GM23338 (cell line): ENCODE data around the gene SPRED3. TPM values are rescaled to one million over a fixed set of nuclear protein-coding genes. Genes with fewer than 3 reads are reported as not detected.
A peak's percentile ranks its signal among the peaks of the same experiment; 100 is the strongest.

ENCODE experiments used
- ATAC-seq: fragments of 200-7000 bp; cut with Tn5 transposase; 3 replicates; pipeline ENCODE4 v1.9.1; 2020
- DNase-seq: peaks from one replicate; pipeline ENCODE4 v3.0.0-alpha.2; 2015; ENCODE audit warnings: low spot score
- H2AFZ ChIP-seq: fragments of 200-600 bp; sonication (generic); 2 replicates; pipeline ENCODE4 v1.8.0; 2016; ENCODE audit warnings: antibody characterized with exemption, mild to moderate bottlenecking, moderate library complexity
- H3F3A ChIP-seq: fragments of 200-600 bp; sonication (generic); replicated peaks from 2 replicates; pipeline ENCODE4 v1.8.0; 2017; ENCODE audit warnings: antibody characterized with exemption, mixed run types, low read depth
- H3K27ac ChIP-seq: fragments of 200-600 bp; sonication (generic); 2 replicates; pipeline ENCODE4 v1.6.1; 2016; ENCODE audit warnings: low read depth
- H3K27me3 ChIP-seq: fragments of 200-600 bp; sonication (generic); 2 replicates; pipeline ENCODE4 v1.8.0; 2016; ENCODE audit warnings: mild to moderate bottlenecking, mixed run types, moderate library complexity; ENCODE audit not compliant: insufficient read depth
- H3K36me3 ChIP-seq: fragments of 200-600 bp; sonication (generic); 2 replicates; pipeline ENCODE4 v1.8.0; 2016; ENCODE audit warnings: mild to moderate bottlenecking; ENCODE audit not compliant: insufficient read depth
- H3K4me1 ChIP-seq: fragments of 200-600 bp; sonication (generic); 2 replicates; pipeline ENCODE4 v1.8.0; 2016; ENCODE audit warnings: mild to moderate bottlenecking, moderate library complexity; ENCODE audit not compliant: insufficient read depth
- H3K4me2 ChIP-seq: fragments of 200-600 bp; sonication (generic); 2 replicates; pipeline ENCODE4 v1.7.1; 2017; ENCODE audit warnings: mixed run types
- H3K4me3 ChIP-seq: fragments of 200-600 bp; sonication (generic); 2 replicates; pipeline ENCODE4 v1.6.1; 2016; ENCODE audit warnings: mixed run types
- H3K79me2 ChIP-seq: fragments of 200-600 bp; sonication (generic); replicated peaks from 2 replicates; pipeline ENCODE4 v1.8.0; 2017; ENCODE audit warnings: mild to moderate bottlenecking; ENCODE audit not compliant: insufficient read depth
- H3K9me2 ChIP-seq: fragments of 200-600 bp; sonication (generic); 2 replicates; pipeline ENCODE4 v1.8.0; 2017; ENCODE audit not compliant: insufficient read depth
- H4K20me1 ChIP-seq: fragments of 200-600 bp; sonication (generic); replicated peaks from 2 replicates; pipeline ENCODE4 v1.8.0; 2017; ENCODE audit warnings: mild to moderate bottlenecking; ENCODE audit not compliant: insufficient read depth
- H3K27ac Mint-ChIP-seq: 2 replicates; pipeline ENCODE4 v1.8.0; 2020; ENCODE audit warnings: inconsistent platforms, mild to moderate bottlenecking, moderate library complexity, mixed read lengths
- H3K27me3 Mint-ChIP-seq: 3 replicates; pipeline ENCODE4 v1.8.0; 2022; ENCODE audit warnings: low read depth, mild to moderate bottlenecking, moderate library complexity, mixed read lengths, inconsistent platforms; ENCODE audit not compliant: insufficient read depth, poor library complexity
- H3K36me3 Mint-ChIP-seq: 3 replicates; pipeline ENCODE4 v1.8.0; 2021; ENCODE audit warnings: low read depth, mild to moderate bottlenecking, inconsistent platforms, moderate library complexity, mixed read lengths
- H3K4me1 Mint-ChIP-seq: 3 replicates; pipeline ENCODE4 v1.8.0; 2020; ENCODE audit warnings: mild to moderate bottlenecking, inconsistent platforms, mixed read lengths
- H3K4me3 Mint-ChIP-seq: 3 replicates; pipeline ENCODE4 v1.8.0; 2021; ENCODE audit warnings: moderate library complexity, mild to moderate bottlenecking, inconsistent platforms, mixed read lengths
- H3K9me3 Mint-ChIP-seq: 3 replicates; pipeline ENCODE4 v1.8.0; 2020; ENCODE audit warnings: moderate library complexity, mild to moderate bottlenecking, inconsistent platforms, mixed read lengths
- EZH2phosphoT487 ChIP-seq: fragments of 200-600 bp; sonication (generic); IDR thresholded peaks from one replicate; pipeline ENCODE4 v1.8.1; 2018; ENCODE audit warnings: antibody characterized with exemption; ENCODE audit not compliant: unreplicated experiment
- NANOG ChIP-seq: IDR thresholded peaks from 2 replicates; pipeline ENCODE4 v1.6.1; 2016; ENCODE audit warnings: antibody characterized with exemption, borderline replicate concordance
- ZNF114 ChIP-seq: fragments of 250-450 bp; sonication (Bioruptor Pico); IDR thresholded peaks from 2 replicates; pipeline ENCODE4 v1.5.0; 2020; ENCODE audit warnings: mild to moderate bottlenecking, moderate library complexity
- ZNF331 ChIP-seq: fragments of 250-450 bp; sonication (Bioruptor Pico); IDR thresholded peaks from 2 replicates; pipeline ENCODE4 v1.5.0; 2020; ENCODE audit warnings: low read depth, mild to moderate bottlenecking, moderate library complexity
- polyA plus RNA-seq: library from polyadenylated mRNA; unstranded; fragments of >200 nt; fragmentation: Nextera tagmentation; extraction: Ambion mirVana; gene quantifications from 2 replicates; pipeline ENCODE4 v1.2.1, GENCODE V29; 2016
- total RNA-seq: library from RNA; depleted of rRNA; stranded (reverse); fragments of >200 nt; shearing (Covaris generic); gene quantifications from 2 replicates; pipeline ENCODE4 v1.2.3, GENCODE V29; 2014
- TF ChIP-seq, protein P1 (sequence below): fragments of 250-450 bp; sonication (Bioruptor Pico); IDR thresholded peaks from 2 replicates; pipeline ENCODE4 v1.5.0; 2020; ENCODE audit warnings: mild to moderate bottlenecking, moderate library complexity

The SPRED3 gene
- total and polyA plus RNA-seq, 2 experiments from 2014 or later: 3.9 to 11.6 TPM

DNA sequence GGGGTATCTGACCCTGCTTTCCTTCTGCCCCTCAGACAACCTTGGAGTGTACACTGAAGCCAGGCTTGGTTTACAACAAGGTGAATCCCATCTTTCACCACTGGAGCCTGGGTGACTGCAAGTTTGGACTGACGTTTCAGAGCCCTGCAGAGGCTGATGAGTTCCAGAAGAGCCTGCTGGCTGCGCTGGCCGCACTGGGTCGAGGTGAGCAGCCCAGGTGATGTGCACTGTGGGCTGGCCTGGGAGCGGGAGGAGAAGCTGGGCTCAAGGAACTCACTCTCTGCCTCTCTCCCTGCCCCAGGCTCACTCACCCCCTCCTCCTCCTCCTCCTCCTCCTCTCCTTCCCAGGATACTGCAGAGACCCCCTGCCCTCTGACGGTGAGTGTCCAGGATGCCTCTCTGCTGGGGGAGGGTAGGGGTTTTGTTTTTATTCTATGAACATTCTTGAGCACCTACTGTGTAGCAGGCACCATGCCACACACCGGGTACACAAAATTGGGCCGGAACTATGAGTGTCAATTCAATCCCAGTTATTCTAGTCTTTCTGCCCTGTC is 3.5 kb downstream of the SPRED3 start:
- peaks cover 17% of the 10 kb centered on the region for H3F3A ChIP-seq
- H3K4me3 ChIP-seq: no peak overlapping the region
- peaks cover 47% of the 10 kb centered on the region for H3K4me1 Mint-ChIP-seq
- H3K4me2 ChIP-seq: no peak overlapping the region
- H3K36me3 ChIP-seq: peaks cover 3% of the 10 kb centered on the region; the same call in 1 of the 2 replicates
- H3K27ac Mint-ChIP-seq: no peak overlapping the region
- TF ChIP-seq ZNF331 (CRISPR knock-in tag) (no peak), ZNF114 (no peak), NANOG (no peak), EZH2phosphoT487 (no peak)
- TF ChIP-seq, protein P1, sequence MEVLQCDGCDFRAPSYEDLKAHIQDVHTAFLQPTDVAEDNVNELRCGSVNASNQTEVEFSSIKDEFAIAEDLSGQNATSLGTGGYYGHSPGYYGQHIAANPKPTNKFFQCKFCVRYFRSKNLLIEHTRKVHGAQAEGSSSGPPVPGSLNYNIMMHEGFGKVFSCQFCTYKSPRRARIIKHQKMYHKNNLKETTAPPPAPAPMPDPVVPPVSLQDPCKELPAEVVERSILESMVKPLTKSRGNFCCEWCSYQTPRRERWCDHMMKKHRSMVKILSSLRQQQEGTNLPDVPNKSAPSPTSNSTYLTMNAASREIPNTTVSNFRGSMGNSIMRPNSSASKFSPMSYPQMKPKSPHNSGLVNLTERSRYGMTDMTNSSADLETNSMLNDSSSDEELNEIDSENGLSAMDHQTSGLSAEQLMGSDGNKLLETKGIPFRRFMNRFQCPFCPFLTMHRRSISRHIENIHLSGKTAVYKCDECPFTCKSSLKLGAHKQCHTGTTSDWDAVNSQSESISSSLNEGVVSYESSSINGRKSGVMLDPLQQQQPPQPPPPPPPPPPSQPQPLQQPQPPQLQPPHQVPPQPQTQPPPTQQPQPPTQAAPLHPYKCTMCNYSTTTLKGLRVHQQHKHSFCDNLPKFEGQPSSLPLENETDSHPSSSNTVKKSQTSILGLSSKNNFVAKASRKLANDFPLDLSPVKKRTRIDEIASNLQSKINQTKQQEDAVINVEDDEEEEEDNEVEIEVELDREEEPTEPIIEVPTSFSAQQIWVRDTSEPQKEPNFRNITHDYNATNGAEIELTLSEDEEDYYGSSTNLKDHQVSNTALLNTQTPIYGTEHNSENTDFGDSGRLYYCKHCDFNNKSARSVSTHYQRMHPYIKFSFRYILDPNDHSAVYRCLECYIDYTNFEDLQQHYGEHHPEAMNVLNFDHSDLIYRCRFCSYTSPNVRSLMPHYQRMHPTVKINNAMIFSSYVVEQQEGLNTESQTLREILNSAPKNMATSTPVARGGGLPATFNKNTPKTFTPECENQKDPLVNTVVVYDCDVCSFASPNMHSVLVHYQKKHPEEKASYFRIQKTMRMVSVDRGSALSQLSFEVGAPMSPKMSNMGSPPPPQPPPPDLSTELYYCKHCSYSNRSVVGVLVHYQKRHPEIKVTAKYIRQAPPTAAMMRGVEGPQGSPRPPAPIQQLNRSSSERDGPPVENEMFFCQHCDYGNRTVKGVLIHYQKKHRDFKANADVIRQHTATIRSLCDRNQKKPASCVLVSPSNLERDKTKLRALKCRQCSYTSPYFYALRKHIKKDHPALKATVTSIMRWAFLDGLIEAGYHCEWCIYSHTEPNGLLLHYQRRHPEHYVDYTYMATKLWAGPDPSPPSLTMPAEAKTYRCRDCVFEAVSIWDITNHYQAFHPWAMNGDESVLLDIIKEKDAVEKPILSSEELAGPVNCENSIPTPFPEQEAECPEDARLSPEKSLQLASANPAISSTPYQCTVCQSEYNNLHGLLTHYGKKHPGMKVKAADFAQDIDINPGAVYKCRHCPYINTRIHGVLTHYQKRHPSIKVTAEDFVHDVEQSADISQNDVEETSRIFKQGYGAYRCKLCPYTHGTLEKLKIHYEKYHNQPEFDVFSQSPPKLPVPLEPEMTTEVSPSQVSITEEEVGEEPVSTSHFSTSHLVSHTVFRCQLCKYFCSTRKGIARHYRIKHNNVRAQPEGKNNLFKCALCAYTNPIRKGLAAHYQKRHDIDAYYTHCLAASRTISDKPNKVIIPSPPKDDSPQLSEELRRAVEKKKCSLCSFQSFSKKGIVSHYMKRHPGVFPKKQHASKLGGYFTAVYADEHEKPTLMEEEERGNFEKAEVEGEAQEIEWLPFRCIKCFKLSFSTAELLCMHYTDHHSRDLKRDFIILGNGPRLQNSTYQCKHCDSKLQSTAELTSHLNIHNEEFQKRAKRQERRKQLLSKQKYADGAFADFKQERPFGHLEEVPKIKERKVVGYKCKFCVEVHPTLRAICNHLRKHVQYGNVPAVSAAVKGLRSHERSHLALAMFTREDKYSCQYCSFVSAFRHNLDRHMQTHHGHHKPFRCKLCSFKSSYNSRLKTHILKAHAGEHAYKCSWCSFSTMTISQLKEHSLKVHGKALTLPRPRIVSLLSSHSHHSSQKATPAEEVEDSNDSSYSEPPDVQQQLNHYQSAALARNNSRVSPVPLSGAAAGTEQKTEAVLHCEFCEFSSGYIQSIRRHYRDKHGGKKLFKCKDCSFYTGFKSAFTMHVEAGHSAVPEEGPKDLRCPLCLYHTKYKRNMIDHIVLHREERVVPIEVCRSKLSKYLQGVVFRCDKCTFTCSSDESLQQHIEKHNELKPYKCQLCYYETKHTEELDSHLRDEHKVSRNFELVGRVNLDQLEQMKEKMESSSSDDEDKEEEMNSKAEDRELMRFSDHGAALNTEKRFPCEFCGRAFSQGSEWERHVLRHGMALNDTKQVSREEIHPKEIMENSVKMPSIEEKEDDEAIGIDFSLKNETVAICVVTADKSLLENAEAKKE (CRISPR knock-in tag): no peak
- no peak overlapping the region for H3K27ac ChIP-seq
- H2AFZ ChIP-seq: no peak overlapping the region
- peaks cover 6% of the 10 kb centered on the region; the same call in 1 of the 2 replicates for H3K9me2 ChIP-seq
- peaks cover 45% of the 10 kb centered on the region for H3K27me3 Mint-ChIP-seq
- peaks cover 45% of the 10 kb centered on the region for H3K36me3 Mint-ChIP-seq
- DNase-seq (no peak), ATAC-seq (no peak)
- H3K4me1 ChIP-seq: peaks cover 14% of the 10 kb centered on the region
- peaks cover 3% of the 10 kb centered on the region; the same call in 1 of the 2 replicates for H4K20me1 ChIP-seq
- H3K79me2 ChIP-seq: peaks cover 10% of the 10 kb centered on the region
- H3K4me3 Mint-ChIP-seq: peak overlapping the region; percentile 23; the same call in 1 of the 3 replicates
- peaks cover 25% of the 10 kb centered on the region for H3K27me3 ChIP-seq
- H3K9me3 Mint-ChIP-seq: peaks cover 4% of the 10 kb centered on the region; the same call in 1 of the 3 replicates
